ENCODE measurements around the gene TIAM2. TPM values are rescaled to one million over a fixed set of nuclear protein-coding genes. Genes with fewer than 3 reads are reported as not detected.
"Not testable (repeated sequence)": the region's sequence is repeated elsewhere in the genome, so short reads cannot be mapped to it uniquely, and the experiment has no call there.

TIAM2 gene
- total RNA-seq, 1 experiment from 2014 or later, result 3.9 TPM

DNA sequence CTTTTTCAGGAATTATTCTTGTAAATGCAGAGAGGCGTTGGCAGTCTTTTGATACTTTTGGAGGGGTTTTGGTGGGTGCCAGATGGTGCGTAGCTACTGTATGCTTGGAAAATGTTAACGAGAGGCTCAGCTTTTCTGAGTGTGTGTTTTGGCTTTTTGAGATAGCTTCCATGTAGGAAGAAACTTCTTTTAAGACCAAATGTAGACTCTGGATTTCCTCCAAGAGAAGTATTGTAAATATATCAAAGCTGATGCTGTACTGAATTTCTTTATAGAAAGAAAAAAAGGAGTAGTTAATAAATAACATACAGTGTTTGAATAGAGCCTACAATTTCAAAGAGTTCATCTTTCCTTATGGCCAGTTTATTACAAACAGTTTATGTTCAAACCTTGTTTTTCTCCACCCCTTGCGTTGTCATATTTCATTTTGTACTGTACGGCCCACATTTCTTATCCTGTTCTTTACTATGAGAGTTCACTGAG is 16.7 kb downstream of the TIAM2 start:
- in situ Hi-C loops (cut with HindIII; ENCODE audit: low pct_unique_long_range_greater_than_20kb, low sequenced_read_pairs), result no loop called here

GRCh38 chr6:155013457-155013876 is 18.4 kb downstream of the TIAM2 start:
- DNase-seq (ENCODE audit: low read depth, low spot score), result no peak
- in situ Hi-C loops (cut with HindIII; ENCODE audit: low pct_unique_long_range_greater_than_20kb, low sequenced_read_pairs), result no loop called here

More for the DNA sequence above, 16.7 kb downstream of the TIAM2 start:
- no peak for DNase-seq (ENCODE audit: low read depth, low spot score)

DNA sequence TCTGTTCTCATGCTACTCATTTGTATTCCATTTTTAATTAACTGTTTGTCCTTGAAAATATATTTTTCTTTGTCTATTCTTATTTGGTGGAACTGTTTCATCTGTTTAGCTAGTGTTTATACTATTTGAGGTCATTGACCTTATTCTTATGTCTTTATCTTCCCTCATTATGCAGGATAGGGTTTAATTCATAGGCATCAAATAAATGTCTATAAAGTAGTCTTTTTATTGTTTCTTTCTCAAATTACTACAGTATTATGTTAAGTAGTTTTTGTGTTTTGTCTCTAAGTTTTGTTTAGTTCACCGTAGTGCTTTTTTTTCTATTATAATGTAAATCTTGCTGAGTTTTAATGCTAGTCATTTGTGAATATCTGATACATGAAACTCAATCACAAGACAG is 19.0 kb downstream of the TIAM2 start:
- in situ Hi-C loops (cut with HindIII; ENCODE audit: low pct_unique_long_range_greater_than_20kb, low sequenced_read_pairs), result no loop called here
- no peak for DNase-seq (ENCODE audit: low read depth, low spot score)

GRCh38 chr6:155014670-155015300 is 19.7 kb downstream of the TIAM2 start:
- DNase-seq (ENCODE audit: low read depth, low spot score), result no peak
- in situ Hi-C loops (cut with HindIII; ENCODE audit: low pct_unique_long_range_greater_than_20kb, low sequenced_read_pairs), result no loop called here

- DNase-seq (ENCODE audit: low read depth, low spot score); in situ Hi-C loops (cut with HindIII; ENCODE audit: low pct_unique_long_range_greater_than_20kb, low sequenced_read_pairs): not testable (repeated sequence)
Observed at GRCh38 chr6:155018415-155018814, 23.3 kb downstream of the TIAM2 start.

DNA sequence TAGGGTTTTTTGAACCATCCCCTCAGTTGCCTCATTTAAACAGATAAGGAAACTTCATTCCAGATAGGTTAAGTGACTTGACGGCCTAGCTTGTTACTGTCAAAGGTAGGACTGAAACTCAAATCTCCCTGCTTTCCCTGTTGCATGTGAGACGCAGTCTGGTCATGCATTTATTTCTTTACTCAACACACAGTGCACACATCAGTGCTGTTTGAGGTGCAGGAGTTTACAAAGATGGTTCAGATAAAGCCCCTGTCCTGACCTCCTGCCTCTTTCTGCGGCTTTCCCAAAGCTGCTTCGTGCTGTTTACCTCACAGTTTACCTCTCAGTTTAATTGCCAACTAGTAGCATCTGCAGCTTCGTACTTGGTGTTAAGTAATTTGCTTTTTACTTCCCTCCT is 26.6 kb downstream of the TIAM2 start:
- DNase-seq (ENCODE audit: low read depth, low spot score), result no peak
- in situ Hi-C loops (cut with HindIII; ENCODE audit: low pct_unique_long_range_greater_than_20kb, low sequenced_read_pairs), result no loop called here

GRCh38 chr6:155022721-155023120 is 27.6 kb downstream of the TIAM2 start:
- DNase-seq (ENCODE audit: low read depth, low spot score), result no peak
- in situ Hi-C loops (cut with HindIII; ENCODE audit: low pct_unique_long_range_greater_than_20kb, low sequenced_read_pairs), result no loop called here

DNA sequence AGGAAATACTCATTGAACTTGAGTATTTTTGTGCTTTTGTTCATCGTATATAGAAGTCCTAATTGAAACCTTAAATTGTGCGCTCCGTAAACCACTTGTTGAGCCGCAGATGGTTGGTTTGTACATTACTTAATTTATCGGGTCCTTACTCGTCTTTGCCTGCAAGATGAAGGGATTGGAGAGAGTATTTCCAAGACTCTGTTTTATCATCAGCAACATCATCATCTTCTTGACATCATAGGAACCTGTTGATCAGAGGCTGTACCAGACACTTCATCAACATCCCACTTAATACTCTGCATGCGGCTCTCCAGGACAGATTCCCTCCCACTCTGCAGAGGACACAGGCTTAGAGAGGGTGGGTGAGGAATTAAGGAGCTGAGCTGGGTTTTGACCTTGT is 28.6 kb downstream of the TIAM2 start:
- in situ Hi-C loops (cut with HindIII; ENCODE audit: low pct_unique_long_range_greater_than_20kb, low sequenced_read_pairs), result no loop called here
- DNase-seq (ENCODE audit: low read depth, low spot score), result no peak

DNA sequence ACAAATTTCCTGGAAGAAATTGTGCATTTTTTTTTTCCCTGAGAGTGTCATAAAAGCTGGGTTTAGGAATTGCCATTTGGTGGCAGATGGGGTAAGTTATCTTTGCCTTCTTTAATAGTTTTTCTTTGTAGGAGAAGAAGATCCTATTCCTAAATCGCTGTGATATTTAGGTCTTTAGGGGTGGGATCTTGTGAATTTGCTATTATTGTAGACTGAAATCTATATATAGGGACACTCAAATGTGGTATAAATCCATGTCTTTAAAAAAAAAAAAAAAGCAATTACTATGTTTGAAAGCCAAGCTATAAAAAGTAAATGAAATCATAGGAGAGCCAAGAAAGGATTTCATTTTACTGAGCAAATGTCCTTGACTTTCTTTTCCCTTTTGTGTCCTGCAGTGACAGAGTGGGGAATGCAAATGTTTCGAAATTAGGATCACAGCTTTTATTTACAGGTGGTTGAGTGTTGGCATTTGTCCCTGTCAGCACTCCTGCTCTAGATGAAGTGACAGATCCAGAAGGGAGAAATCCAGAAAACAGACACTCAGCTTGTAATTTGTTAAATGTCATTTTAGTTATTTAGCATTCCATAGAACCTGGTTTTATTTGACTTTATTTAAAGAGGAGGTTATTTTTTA is 29.4 kb downstream of the TIAM2 start:
- in situ Hi-C loops (cut with HindIII; ENCODE audit: low pct_unique_long_range_greater_than_20kb, low sequenced_read_pairs), result no loop called here
- no peak for DNase-seq (ENCODE audit: low read depth, low spot score)

DNA sequence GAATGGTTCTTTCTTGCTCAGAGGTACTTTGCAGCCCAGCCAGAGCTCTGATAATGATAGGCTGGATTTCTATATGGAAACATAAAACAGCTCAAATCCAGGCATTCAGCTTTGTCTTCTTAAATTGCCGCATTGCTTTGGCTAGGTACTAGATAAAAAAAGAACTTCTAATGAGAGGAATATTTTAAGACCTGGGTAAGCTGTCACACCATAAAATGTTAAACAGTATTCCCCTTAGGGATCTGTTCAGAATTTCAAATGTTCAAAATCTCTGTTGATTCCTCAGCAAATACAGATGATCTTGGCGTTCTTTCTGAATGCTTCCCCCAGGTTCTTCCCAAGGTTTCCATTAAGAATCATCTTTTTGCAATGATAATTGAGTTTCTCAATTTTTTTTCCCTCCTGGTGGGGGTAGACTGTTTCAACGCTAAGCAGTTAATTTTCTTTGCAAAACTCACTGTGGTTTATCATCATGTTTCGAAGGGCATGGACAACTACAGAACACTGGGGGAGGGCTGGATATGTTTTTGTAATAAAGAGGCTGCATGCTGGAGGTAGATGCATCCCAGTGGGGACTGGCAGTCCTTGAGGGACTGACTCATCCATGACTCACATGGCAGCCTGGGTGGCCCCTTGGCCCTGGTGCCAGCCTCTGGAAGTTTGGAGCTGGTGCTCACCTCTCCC is 31.0 kb downstream of the TIAM2 start:
- in situ Hi-C loops (cut with HindIII; ENCODE audit: low pct_unique_long_range_greater_than_20kb, low sequenced_read_pairs), result no loop called here
- DNase-seq (ENCODE audit: low read depth, low spot score), result peak; percentile 23

- no peak for DNase-seq (ENCODE audit: low read depth, low spot score)
- in situ Hi-C loops (cut with HindIII; ENCODE audit: low pct_unique_long_range_greater_than_20kb, low sequenced_read_pairs), result no loop called here
Observed at GRCh38 chr6:155026706-155027045, 31.6 kb downstream of the TIAM2 start.

DNA sequence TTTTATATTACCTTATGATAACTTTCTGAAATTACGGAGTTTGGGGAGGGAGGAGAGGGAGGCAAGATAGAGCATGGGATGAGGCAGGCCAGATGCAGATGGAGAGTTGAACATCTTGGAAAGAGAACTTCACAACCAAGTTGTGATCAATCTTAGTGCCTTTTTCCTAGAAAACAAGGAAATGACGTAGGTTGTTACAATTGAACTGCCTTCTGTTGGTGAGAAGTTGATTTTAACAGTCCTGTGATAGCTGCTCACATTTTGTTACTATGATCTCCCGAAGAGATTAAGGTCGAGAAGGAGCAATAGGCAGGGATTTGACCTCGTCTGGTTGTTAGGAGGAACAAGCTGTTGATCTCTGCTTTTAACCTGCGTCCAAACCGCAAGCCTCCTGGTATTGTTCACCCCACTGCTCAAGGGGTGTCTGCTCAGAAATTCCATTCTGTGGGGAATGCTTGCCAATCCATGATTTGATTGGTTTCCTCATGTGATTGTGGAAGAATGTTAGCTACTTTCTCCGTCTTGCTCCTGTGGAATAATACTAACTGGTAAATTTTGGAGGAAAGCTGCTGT is 35.1 kb downstream of the TIAM2 start:
- in situ Hi-C loops (cut with HindIII; ENCODE audit: low pct_unique_long_range_greater_than_20kb, low sequenced_read_pairs), result no loop called here
- DNase-seq (ENCODE audit: low read depth, low spot score), result no peak

- in situ Hi-C loops (cut with HindIII; ENCODE audit: low pct_unique_long_range_greater_than_20kb, low sequenced_read_pairs), result no loop called here
- DNase-seq (ENCODE audit: low read depth, low spot score), result no peak
Observed at GRCh38 chr6:155031091-155031490, 36.0 kb downstream of the TIAM2 start.

GRCh38 chr6:155033021-155033791 is 38.1 kb downstream of the TIAM2 start:
- in situ Hi-C loops (cut with HindIII; ENCODE audit: low pct_unique_long_range_greater_than_20kb, low sequenced_read_pairs), result no loop called here

GRCh38 chr6:155036907-155037306 is 41.8 kb downstream of the TIAM2 start:
- no peak for DNase-seq (ENCODE audit: low read depth, low spot score)
- in situ Hi-C loops (cut with HindIII; ENCODE audit: low pct_unique_long_range_greater_than_20kb, low sequenced_read_pairs), result no loop called here

More at GRCh38 chr6:155033021-155033791, 38.1 kb downstream of the TIAM2 start:
- DNase-seq (ENCODE audit: low read depth, low spot score), result no peak

DNA sequence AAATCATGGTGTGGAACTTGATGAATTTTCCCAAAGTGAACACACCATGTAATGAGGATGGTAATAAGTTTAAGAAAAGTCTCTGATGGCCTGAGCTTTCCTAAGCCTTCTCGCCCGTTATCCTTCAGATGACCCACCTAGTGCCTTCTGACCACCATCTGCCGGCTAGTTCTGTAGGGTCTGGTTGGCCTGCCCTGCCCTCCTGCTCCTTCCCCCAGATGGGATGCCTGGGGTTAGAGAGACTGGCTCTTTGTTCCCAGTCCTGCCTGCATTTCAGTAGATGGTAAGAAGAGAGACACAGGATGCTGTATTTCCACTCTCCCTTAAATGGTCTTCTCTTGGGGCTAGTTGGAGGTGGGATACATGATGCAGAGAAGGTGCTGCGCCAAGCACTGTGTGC is 43.0 kb downstream of the TIAM2 start:
- DNase-seq (ENCODE audit: low read depth, low spot score), result no peak
- in situ Hi-C loops (cut with HindIII; ENCODE audit: low pct_unique_long_range_greater_than_20kb, low sequenced_read_pairs), result no loop called here

DNA sequence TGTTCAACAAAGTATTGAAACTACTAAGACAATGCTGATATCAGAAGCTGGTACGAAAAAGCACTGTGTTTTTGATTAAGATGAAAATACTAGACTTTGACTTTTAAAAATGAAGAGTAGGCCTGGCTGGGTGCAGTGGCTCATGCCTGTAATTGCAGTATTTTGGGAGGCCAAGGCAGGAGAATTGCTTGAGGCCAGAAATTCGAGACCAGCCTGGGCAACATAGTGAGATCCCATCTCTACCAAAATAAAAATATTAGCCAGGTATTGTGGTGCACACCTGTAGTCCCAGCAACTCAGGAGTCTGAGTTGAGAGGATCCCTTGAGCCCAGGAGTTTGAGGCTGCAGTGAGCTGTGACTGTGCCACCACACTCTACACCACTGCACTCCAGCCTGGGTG is 43.4 kb downstream of the TIAM2 start:
- in situ Hi-C loops (cut with HindIII; ENCODE audit: low pct_unique_long_range_greater_than_20kb, low sequenced_read_pairs), result no loop called here
- DNase-seq (ENCODE audit: low read depth, low spot score), result no peak

GRCh38 chr6:155039618-155040017 is 44.5 kb downstream of the TIAM2 start:
- in situ Hi-C loops (cut with HindIII; ENCODE audit: low pct_unique_long_range_greater_than_20kb, low sequenced_read_pairs), result no loop called here
- no peak for DNase-seq (ENCODE audit: low read depth, low spot score)

All from SK-MEL-5 (cell line).